Upper lobe of left lung (tissue), 6 donors: ENCODE measurements around the gene DAZAP1. TPM values are rescaled to one million over a fixed set of nuclear protein-coding genes. Genes with fewer than 3 reads are reported as not detected.

Source experiments
- ATAC-seq, 2 donors: fragments of 200-7000 bp; cut with Tn5 transposase; one replicate each; pipeline ENCODE4 v1.9.1; 2022; ENCODE audit warnings: mild to moderate bottlenecking in 2 of 2, moderate library complexity in 2 of 2; ENCODE audit not compliant: low FRiP score in 2 of 2
- DNase-seq, 2 donors: peaks; one replicate each; pipeline ENCODE4 v3.0.0-alpha.2; 2019 to 2020
- H3K27ac ChIP-seq, 4 donors: fragments of 200-600 bp; sonication (generic); one replicate each; pipeline ENCODE4 v1.5.1; 2016 to 2019
- H3K27me3 ChIP-seq, 4 donors: fragments of 200-600 bp; sonication (generic); one replicate each; pipeline ENCODE4 v1.5.1; 2017 to 2019
- H3K36me3 ChIP-seq, 4 donors: fragments of 200-600 bp; sonication (generic); one replicate each; pipeline ENCODE4 v1.5.1; 2016 to 2019
- H3K4me1 ChIP-seq, 4 donors: fragments of 200-600 bp; sonication (generic); one replicate each; pipeline ENCODE4 v1.5.1; 2018 to 2019
- H3K4me3 ChIP-seq, 4 donors: fragments of 200-600 bp; sonication (generic); one replicate each; pipeline ENCODE4 v1.5.1; 2017 to 2019; ENCODE audit warnings: mild to moderate bottlenecking in 2 of 4, moderate library complexity in 1 of 4
- H3K9me3 ChIP-seq, 4 donors: fragments of 200-600 bp; sonication (generic); one replicate each; pipeline ENCODE4 v1.5.1; 2018 to 2019
- EP300 ChIP-seq, 4 donors: sonication (generic); formaldehyde crosslinking; IDR thresholded peaks; one replicate each; pipeline ENCODE4 v1.5.1; 2017; ENCODE audit warnings: antibody characterized with exemption in 4 of 4, control low read depth in 2 of 4
- POLR2A ChIP-seq, 4 donors: fragments of 450-650 bp; IDR thresholded peaks; one replicate each; pipeline ENCODE4 v1.5.1; 2016 to 2017; ENCODE audit warnings: antibody characterized with exemption in 4 of 4, mild to moderate bottlenecking in 2 of 4
- POLR2AphosphoS5 ChIP-seq, 2 donors: sonication (generic); formaldehyde crosslinking; IDR thresholded peaks; one replicate each; pipeline ENCODE4 v1.5.1; 2017; ENCODE audit warnings: antibody characterized with exemption in 2 of 2
- WGBS, 2 donors: methylation state at CpG; one replicate each; pipeline ENCODE4 v1.1.5; 2017 to 2018; 5-methylcytosine and 5-hydroxymethylcytosine counted together
- total RNA-seq, 6 donors: library from RNA; depleted of rRNA in 4 of 6; stranded (reverse); fragments of >200 nt in 4 of 6; gene quantifications; one replicate each; pipeline versions ENCODE4 v1.1.0 to v1.2.1, GENCODE V29; 2016 to 2021
- TF ChIP-seq, protein P1 (sequence below), 6 experiments: fragments of 450-650 bp in 4 of 6; fragments of 200-600 bp in 2 of 6; sonication (generic) in 2 of 6; IDR thresholded peaks; one replicate each; pipeline ENCODE4 v1.5.1; 2016 to 2019; ENCODE audit warnings: antibody characterized with exemption in 6 of 6
- donor health status: DM: no; HTN: no; CAD: no; lungs with moderate emphysema.
- donor health status: DM: no; HTN: yes; CAD: no; lungs with severe emphysema.

Gene DAZAP1
- total RNA-seq, 6 donors from 2014 or later = 38.9 to 107 (median 78.7) TPM

DNA sequence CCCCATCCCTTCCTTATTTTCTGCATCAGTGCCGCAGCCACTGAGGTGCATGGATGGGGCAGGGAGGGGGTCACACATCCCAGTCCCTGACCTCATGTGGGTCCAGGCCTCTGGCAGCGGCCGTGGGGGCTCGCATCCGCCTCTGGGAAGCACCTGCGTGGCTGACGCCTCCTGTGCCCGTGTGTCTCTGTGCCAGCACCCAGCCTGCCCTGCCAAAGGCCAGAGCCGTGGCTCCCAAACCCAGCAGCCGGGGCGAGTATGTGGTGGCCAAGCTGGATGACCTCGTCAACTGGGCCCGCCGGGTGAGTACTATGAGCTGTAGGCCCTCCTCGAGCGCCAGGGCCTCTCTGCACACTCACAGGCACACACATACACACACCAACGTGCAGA, 18.8 kb upstream of the DAZAP1 start:
- H3K27me3 ChIP-seq = no peaks in the 10 kb centered on the region
- 90 to 96% methylated on average over 9 to 17 of the region's 17 CpGs for WGBS, 2 donors
- peaks cover 16 to 70% (median 52%) of the 10 kb centered on the region in 4 donors for H3K36me3 ChIP-seq
- DNase-seq (no peak), ATAC-seq (no peak)
- no peaks in the 10 kb centered on the region for H3K9me3 ChIP-seq
- no peak overlapping the region for H3K4me3 ChIP-seq
- H3K4me1 ChIP-seq = peaks cover 10 to 31% (median 19%) of the 10 kb centered on the region in 4 donors
- H3K27ac ChIP-seq = no peak overlapping the region
- TF ChIP-seq, protein P1, sequence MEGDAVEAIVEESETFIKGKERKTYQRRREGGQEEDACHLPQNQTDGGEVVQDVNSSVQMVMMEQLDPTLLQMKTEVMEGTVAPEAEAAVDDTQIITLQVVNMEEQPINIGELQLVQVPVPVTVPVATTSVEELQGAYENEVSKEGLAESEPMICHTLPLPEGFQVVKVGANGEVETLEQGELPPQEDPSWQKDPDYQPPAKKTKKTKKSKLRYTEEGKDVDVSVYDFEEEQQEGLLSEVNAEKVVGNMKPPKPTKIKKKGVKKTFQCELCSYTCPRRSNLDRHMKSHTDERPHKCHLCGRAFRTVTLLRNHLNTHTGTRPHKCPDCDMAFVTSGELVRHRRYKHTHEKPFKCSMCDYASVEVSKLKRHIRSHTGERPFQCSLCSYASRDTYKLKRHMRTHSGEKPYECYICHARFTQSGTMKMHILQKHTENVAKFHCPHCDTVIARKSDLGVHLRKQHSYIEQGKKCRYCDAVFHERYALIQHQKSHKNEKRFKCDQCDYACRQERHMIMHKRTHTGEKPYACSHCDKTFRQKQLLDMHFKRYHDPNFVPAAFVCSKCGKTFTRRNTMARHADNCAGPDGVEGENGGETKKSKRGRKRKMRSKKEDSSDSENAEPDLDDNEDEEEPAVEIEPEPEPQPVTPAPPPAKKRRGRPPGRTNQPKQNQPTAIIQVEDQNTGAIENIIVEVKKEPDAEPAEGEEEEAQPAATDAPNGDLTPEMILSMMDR (IDR thresholded peaks at IDR 0.05) = no peak
- TF ChIP-seq POLR2AphosphoS5 (IDR thresholded peaks at IDR 0.05) = no peak
- no peak for TF ChIP-seq EP300 (IDR thresholded peaks at IDR 0.05)

DNA sequence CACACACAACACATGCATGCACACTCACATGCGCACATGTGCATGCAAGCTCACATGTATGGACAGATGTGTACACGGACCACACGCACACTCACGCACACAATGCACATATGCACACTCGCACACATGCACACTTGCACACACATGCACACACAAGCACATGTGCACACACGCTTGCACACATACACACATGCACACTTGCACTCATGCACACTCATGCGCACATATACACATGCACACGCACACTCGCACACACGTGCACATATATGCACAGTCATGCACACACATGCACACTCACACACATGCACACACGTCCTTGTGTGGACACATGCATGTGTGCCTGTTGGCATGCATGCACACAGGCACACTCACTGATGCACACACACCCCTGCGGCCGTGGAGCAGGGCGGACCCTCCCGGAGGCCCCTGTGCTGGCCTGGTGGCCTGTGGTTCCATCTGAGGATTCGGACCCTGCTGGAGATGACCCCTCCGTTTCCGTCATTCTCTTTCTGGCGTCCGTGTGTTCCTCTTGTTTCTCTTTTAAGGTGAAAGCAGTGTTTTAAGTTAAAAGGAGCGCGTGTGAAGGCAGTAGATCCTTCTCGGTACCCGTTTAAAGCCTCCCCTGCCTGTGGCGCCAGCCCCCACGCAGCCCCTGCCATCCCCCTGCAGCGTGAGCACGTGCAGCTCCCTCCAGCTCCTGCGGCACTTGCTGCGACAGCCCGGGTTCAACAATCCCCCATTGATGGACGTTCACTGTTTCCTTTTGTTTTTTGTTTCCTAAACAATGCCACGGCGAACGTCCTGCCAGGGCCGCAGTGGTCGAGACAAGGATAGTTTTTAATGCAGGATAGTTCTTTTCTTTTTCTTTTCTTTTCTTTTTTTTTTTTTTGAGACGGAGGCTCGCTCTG, 18.1 kb upstream of the DAZAP1 start:
- DNase-seq (no peak), ATAC-seq (peak in 1 of 2 donors; percentile 12)
- H3K27ac ChIP-seq = no peak overlapping the region
- no peaks in the 10 kb centered on the region for H3K9me3 ChIP-seq
- H3K27me3 ChIP-seq = no peaks in the 10 kb centered on the region
- peaks cover 16 to 76% (median 58%) of the 10 kb centered on the region in 4 donors for H3K36me3 ChIP-seq
- peaks cover 10 to 28% (median 17%) of the 10 kb centered on the region in 4 donors for H3K4me1 ChIP-seq
- no peak overlapping the region for H3K4me3 ChIP-seq
- TF ChIP-seq POLR2A (IDR thresholded peaks at IDR 0.05) (no peak), POLR2AphosphoS5 (IDR thresholded peaks at IDR 0.05) (no peak), EP300 (IDR thresholded peaks at IDR 0.05) (no peak)
- TF ChIP-seq, protein P1 (IDR thresholded peaks at IDR 0.05) = no peak
- 92 to 95% methylated on average over 38 to 39 of the region's 39 CpGs for WGBS, 2 donors

- H3K4me1 ChIP-seq = peaks cover 0 to 11% (median 2%) of the 10 kb centered on the region in 4 donors
- peak in 1 of 2 donors; percentile 83 for DNase-seq
- WGBS, 2 donors = 96 to 97% methylated on average over 37 to 42 of the region's 42 CpGs
Observed at GRCh38 chr19:1390890-1391423, 16.4 kb upstream of the DAZAP1 start.

GRCh38 chr19:1392407-1392806, 15.0 kb upstream of the DAZAP1 start:
- 94 to 97% methylated on average over 15 of the region's 15 CpGs for WGBS, 2 donors
- Histone ChIP-seq H3K4me1 (peaks cover 0 to 9% (median 4%) of the 10 kb centered on the region in 4 donors), H3K27me3 (no peaks in the 10 kb centered on the region), H3K36me3 (peaks cover 16 to 76% (median 62%) of the 10 kb centered on the region in 4 donors), H3K27ac (no peak overlapping the region), H3K9me3 (no peaks in the 10 kb centered on the region), H3K4me3 (no peak overlapping the region)
- ATAC-seq (no peak), DNase-seq (no peak)
- TF ChIP-seq POLR2A (IDR thresholded peaks at IDR 0.05) (no peak), POLR2AphosphoS5 (IDR thresholded peaks at IDR 0.05) (no peak), EP300 (IDR thresholded peaks at IDR 0.05) (no peak)
- TF ChIP-seq, protein P1 (IDR thresholded peaks at IDR 0.05) = no peak

More at GRCh38 chr19:1390890-1391423, 16.4 kb upstream of the DAZAP1 start:
- H3K36me3 ChIP-seq = peaks cover 16 to 86% (median 62%) of the 10 kb centered on the region in 4 donors
- no peak for TF ChIP-seq POLR2AphosphoS5 (IDR thresholded peaks at IDR 0.05)
- TF ChIP-seq, protein P1 (IDR thresholded peaks at IDR 0.05) = no peak
- TF ChIP-seq POLR2A (IDR thresholded peaks at IDR 0.05) = no peak
- TF ChIP-seq EP300 (IDR thresholded peaks at IDR 0.05) = no peak
- H3K27me3 ChIP-seq = no peaks in the 10 kb centered on the region
- ATAC-seq = no peak
- H3K27ac ChIP-seq = no peak overlapping the region
- no peaks in the 10 kb centered on the region for H3K9me3 ChIP-seq
- no peak overlapping the region for H3K4me3 ChIP-seq
